ENCODE measurements around the gene RACGAP1.

Gene RACGAP1

GRCh38 chr12:49939707-49940106 lies 85.6 kb downstream of the RACGAP1 start:
- DNase-seq (ENCODE audit: low read depth), result no peak

- DNase-seq (ENCODE audit: low read depth), result no peak
These were observed 86.0 kb downstream of the RACGAP1 start for GRCh38 chr12:49939307-49939706.

Data from stimulated activated CD8-positive, alpha-beta memory T cell treated with anti-CD3 and anti-CD28 coated beads, Interleukin-12 subunit alpha, Interleukin-12 subunit beta, amount 100 ng/mL, for 1 hour (primary cell).